GM12878 (cell line): ENCODE results near the gene ZNF180. TPM values are rescaled to one million over a fixed set of nuclear protein-coding genes. Genes with fewer than 3 reads are reported as not detected.

Experiments
- ATAC-seq: fragments of 200-7000 bp; cut with Tn5 transposase; 3 replicates; pipeline ENCODE4 v1.9.1; 2020; ENCODE audit warnings: mild to moderate bottlenecking, moderate library complexity
- BruUV-seq: library from RNA; stranded (reverse); fragments of 400-500 nt; replicated peaks from 2 replicates; lab custom pipeline; 2021; lab: Mats Ljungman, UMichigan
- CTCF ChIA-PET: fragments of 300-600 bp; sonication (Branson Sonifier 250); formaldehyde crosslinking; extraction: SDS; loops from one replicate; lab custom pipeline; 2021; ENCODE audit warnings: inconsistent platforms; lab: Yijun Ruan, JAX
- POLR2A ChIA-PET: fragments of 350-600 bp; formaldehyde crosslinking; extraction: SDS; loops from one replicate; lab custom pipeline; 2021; ENCODE audit warnings: inconsistent platforms; lab: Charles Lee
- RAD21 ChIA-PET: fragments of 300-600 bp; sonication (Branson Sonifier 250); formaldehyde crosslinking; loops from one replicate; lab custom pipeline; 2023; ENCODE audit warnings: antibody characterized with exemption; ENCODE audit not compliant: unreplicated experiment; lab: Charles Lee
- SMC1A ChIA-PET: fragments of 300-600 bp; sonication (Branson Sonifier 250); formaldehyde crosslinking; loops from one replicate; lab custom pipeline; 2023; ENCODE audit not compliant: unreplicated experiment, uncharacterized antibody; lab: Charles Lee
- DNase-seq: peaks from one replicate; pipeline ENCODE4 v3.0.0-alpha.2; 2011; ENCODE audit warnings: low read depth, low spot score
- FAIRE-seq: peaks from 3 replicates; lab custom pipeline; 2011; peaks lifted over from hg19 to GRCh38; lab: Jason Lieb, UNC
- H2AFZ ChIP-seq: 2 replicates; pipeline ENCODE4 v1.6.0; 2011; ENCODE audit warnings: low read depth, low read length, control low read depth; ENCODE audit not compliant: control insufficient read depth
- H3K27ac ChIP-seq: 2 replicates; pipeline ENCODE4 v1.5.1; 2011; ENCODE audit warnings: control low read depth; ENCODE audit not compliant: control insufficient read depth, insufficient read depth
- H3K27me3 ChIP-seq, 2 experiments: replicated peaks in 1 of 2; 2 replicates each; pipeline versions ENCODE4 v1.6.0 to v1.6.1; 2011; ENCODE audit warnings: low read length in 1 of 2; ENCODE audit not compliant: control insufficient read depth in 2 of 2, insufficient read depth in 2 of 2
- H3K36me3 ChIP-seq, 2 experiments: 2 replicates each; pipeline ENCODE4 v1.5.1; 2011; ENCODE audit warnings: low read length in 1 of 2; ENCODE audit not compliant: control insufficient read depth in 2 of 2, insufficient read depth in 2 of 2
- H3K4me1 ChIP-seq: 2 replicates; pipeline ENCODE4 v1.6.1; 2011; ENCODE audit warnings: mild to moderate bottlenecking, low read length, moderate library complexity, mixed read lengths; ENCODE audit not compliant: control insufficient read depth, insufficient read depth
- H3K4me2 ChIP-seq: 2 replicates; pipeline ENCODE4 v1.6.0; 2011; ENCODE audit warnings: control low read depth; ENCODE audit not compliant: control insufficient read depth, insufficient read depth
- H3K4me3 ChIP-seq: fragments of 200-600 bp; sonication (generic); 2 replicates; pipeline ENCODE4 v1.5.1; 2016
- H3K79me2 ChIP-seq: 2 replicates; pipeline ENCODE4 v1.6.0; 2011; ENCODE audit warnings: low read length; ENCODE audit not compliant: control insufficient read depth, insufficient read depth
- H3K9ac ChIP-seq: 2 replicates; pipeline ENCODE4 v1.8.0; 2011; ENCODE audit warnings: low read length, control low read depth, mixed read lengths; ENCODE audit not compliant: control insufficient read depth, insufficient read depth
- H3K9me3 ChIP-seq: replicated peaks from 3 replicates; pipeline ENCODE4 v1.5.1; 2011; ENCODE audit warnings: mild to moderate bottlenecking, low read length; ENCODE audit not compliant: control insufficient read depth, insufficient read depth
- H4K20me1 ChIP-seq: 2 replicates; pipeline ENCODE4 v1.6.0; 2011; ENCODE audit not compliant: control insufficient read depth, insufficient read depth
- CBFB ChIP-seq: IDR thresholded peaks from 2 replicates; pipeline ENCODE4 v1.6.1; 2016; ENCODE audit warnings: antibody characterized with exemption, low read depth
- DPF2 ChIP-seq: fragments of 450-650 bp; IDR thresholded peaks from 2 replicates; pipeline ENCODE4 v1.6.1; 2017; ENCODE audit warnings: mild to moderate bottlenecking
- ESRRA ChIP-seq: IDR thresholded peaks from 2 replicates; pipeline ENCODE4 v1.6.1; 2012; ENCODE audit warnings: mild to moderate bottlenecking, low read length, improper control_type of control experiment
- FOXM1 ChIP-seq: IDR thresholded peaks from 2 replicates; pipeline ENCODE4 v1.6.1; 2012; ENCODE audit warnings: low read depth, mild to moderate bottlenecking, inconsistent platforms, low read length, moderate library complexity
- IRF4 ChIP-seq: IDR thresholded peaks from 2 replicates; pipeline ENCODE4 v1.6.1; 2011; ENCODE audit warnings: low read depth, low read length
- RB1 ChIP-seq: fragments of 450-650 bp; formaldehyde crosslinking; IDR thresholded peaks from 2 replicates; pipeline ENCODE4 v1.6.1; 2017; ENCODE audit warnings: mild to moderate bottlenecking, borderline replicate concordance
- SIN3A ChIP-seq: IDR thresholded peaks from 2 replicates; pipeline ENCODE4 v1.6.1; 2012; ENCODE audit warnings: low read depth, low read length, improper control_type of control experiment
- SIX5 ChIP-seq: IDR thresholded peaks from 2 replicates; pipeline ENCODE4 v1.6.1; 2011; ENCODE audit warnings: mild to moderate bottlenecking, low read depth, low read length, moderate library complexity; ENCODE audit not compliant: severe bottlenecking
- TCF3 ChIP-seq: IDR thresholded peaks from 2 replicates; pipeline ENCODE4 v1.6.1; 2012; ENCODE audit warnings: low read depth, mild to moderate bottlenecking, low read length, borderline replicate concordance; ENCODE audit not compliant: insufficient read depth
- YBX1 ChIP-seq: fragments of 450-650 bp; IDR thresholded peaks from 2 replicates; pipeline ENCODE4 v1.6.1; 2016; ENCODE audit warnings: antibody characterized with exemption
- ZNF274 ChIP-seq: IDR thresholded peaks from one replicate; pipeline ENCODE4 v1.8.0; 2011; ENCODE audit not compliant: insufficient read length, insufficient read depth
- WGBS: methylation state at CpG from one replicate; pipeline ENCODE4 v1.1.6; 2016; ENCODE audit warnings: low lambda C conversion rate; ENCODE audit not compliant: insufficient replicate concordance, insufficient coverage; ENCODE audit errors: missing lambda C conversion rate; 5-methylcytosine and 5-hydroxymethylcytosine counted together
- in situ Hi-C: fragments of 300-500 bp; cut with MboI; formaldehyde crosslinking; loops from 9 replicates; pipeline ENCODE4 v1.14.3; 2018; ENCODE audit warnings: mixed read lengths
- intact Hi-C: fragments of 100-400 bp; cut with micrococcal nuclease; formaldehyde crosslinking; loops from one replicate; pipeline ENCODE4 v1.14.2; 2022; ENCODE audit not compliant: unreplicated experiment
- polyA plus RNA-seq, 11 experiments: library from polyadenylated mRNA; depleted of rRNA in 4 of 11; unstranded in 6 of 11; stranded (reverse) in 5 of 11; fragments of >200 nt; fragmentation: Nextera tagmentation in 4 of 11; fragmentation: Illumina TruSeq in 1 of 11; extraction: Ambion mirVana in 4 of 11; extraction: Trizol in 1 of 11; gene quantifications; 1 replicate in 1 of 11; 2 replicates in 10 of 11; pipeline versions ENCODE4 v1.2.1 to v1.2.3, GENCODE V29; 2011 to 2016; ENCODE audit warnings: inconsistent platforms in 2 of 11, missing spikeins in 2 of 11, low read depth in 1 of 11
- total RNA-seq, 4 experiments: library from RNA; depleted of rRNA in 3 of 4; stranded (reverse); fragments of >200 nt in 3 of 4; fragmentation: Illumina TruSeq in 1 of 4; extraction: Trizol in 1 of 4; gene quantifications; 2 replicates each; pipeline versions ENCODE4 v1.2.1 to v1.2.3, GENCODE V29; 2013 to 2021

ZNF180 gene
- total and polyA plus RNA-seq, 10 of the 15 experiments (the other 5 are each of a cell fraction or from before 2014, with no cell fraction given), result 1.6 to 9.0 (median 5.5) TPM

GRCh38 chr19:44452367-44452766 is 48.0 kb downstream of the ZNF180 start:
- H3K9ac ChIP-seq, result no peak overlapping the region
- DNase-seq, result no peak
- H3K36me3 ChIP-seq, result no peaks in the 10 kb centered on the region
- ATAC-seq, result no peak
- in situ Hi-C loops, result no loop called here
- ChIA-PET SMC1A (no interaction called here), CTCF (no interaction called here), POLR2A (no interaction called here), RAD21 (no interaction called here)
- no peak for TF ChIP-seq ZNF274
- no peak for FAIRE-seq
- no TSS peak for BruUV-seq
- H3K4me3 ChIP-seq, result no peak overlapping the region
- peaks cover 10% of the 10 kb centered on the region; the same call in 2 of the 3 replicates for H3K9me3 ChIP-seq
- no peak overlapping the region for H3K27ac ChIP-seq
- no peak overlapping the region for H3K4me2 ChIP-seq
- H3K4me1 ChIP-seq, result no peaks in the 10 kb centered on the region
- H2AFZ ChIP-seq, result no peak overlapping the region
- intact Hi-C loops, result no loop called here
- no peaks in the 10 kb centered on the region for H3K79me2 ChIP-seq
- 28% methylated on average over 4 of the region's 4 CpGs for WGBS
- H3K27me3 ChIP-seq, result no peaks in the 10 kb centered on the region
- no peaks in the 10 kb centered on the region for H4K20me1 ChIP-seq

GRCh38 chr19:44451687-44452086 is 48.6 kb downstream of the ZNF180 start:
- POLR2A ChIA-PET, result no interaction called here
- no peak for ATAC-seq
- Histone ChIP-seq H3K4me3 (no peak overlapping the region), H3K27ac (no peak overlapping the region), H2AFZ (no peak overlapping the region), H3K79me2 (no peaks in the 10 kb centered on the region), H3K4me1 (no peaks in the 10 kb centered on the region), H3K4me2 (no peak overlapping the region), H3K27me3 (no peaks in the 10 kb centered on the region), H4K20me1 (no peaks in the 10 kb centered on the region), H3K9me3 (peaks cover 7% of the 10 kb centered on the region; the same call in 2 of the 3 replicates), H3K36me3 (no peaks in the 10 kb centered on the region), H3K9ac (no peak overlapping the region)
- DNase-seq, result no peak
- WGBS, result 67% methylated on average over 18 of the region's 18 CpGs
- TF ChIP-seq FOXM1, result no peak
- TF ChIP-seq SIN3A, result no peak
- TF ChIP-seq DPF2, result no peak
- no peak for TF ChIP-seq ESRRA
- no peak for TF ChIP-seq TCF3
- TF ChIP-seq YBX1, result no peak
- no peak for TF ChIP-seq CBFB
- no peak for TF ChIP-seq SIX5
- no peak for TF ChIP-seq RB1
- TF ChIP-seq IRF4, result no peak
- no TSS peak for BruUV-seq
- SMC1A ChIA-PET, result no interaction called here
- RAD21 ChIA-PET, result no interaction called here
- intact Hi-C loops (no loop called here), in situ Hi-C loops (no loop called here)
- CTCF ChIA-PET, result no interaction called here
- FAIRE-seq, result no peak
